Endometrial microvascular endothelial cells (primary cell): Measurements from ENCODE around the gene CBLN2. TPM values are rescaled to one million over a fixed set of nuclear protein-coding genes. Genes with fewer than 3 reads are reported as not detected.

Experiments
- in situ Hi-C: cut with HindIII; loops from 2 replicates; pipeline ENCODE4 v1.10.0; 2017; ENCODE audit warnings: low sequenced_read_pairs, low pct_unique_long_range_greater_than_20kb; ENCODE audit errors: inconsistent ontology term
- total RNA-seq: library from RNA; depleted of rRNA; stranded (reverse); fragments of >200 nt; gene quantifications from one replicate; pipeline ENCODE4 v1.2.3, GENCODE V29; 2015; ENCODE audit errors: inconsistent ontology term

CBLN2 gene
- total RNA-seq, result not detected

- in situ Hi-C loops, result no loop called here
Observed at GRCh38 chr18:72544092-72544886, at the start of gene CBLN2. CBLN2 (minus strand) TSS chr18:72544342; CDS start chr18:72542160, 2,182 bp downstream.

- in situ Hi-C loops, result no loop called here
Observed at GRCh38 chr18:72588360-72588759, 44.2 kb upstream of the CBLN2 start.

- in situ Hi-C loops, result no loop called here
Observed at GRCh38 chr18:72584787-72585186, 40.6 kb upstream of the CBLN2 start.

- in situ Hi-C loops, result no loop called here
Observed at GRCh38 chr18:72581976-72582375, 37.8 kb upstream of the CBLN2 start.

GRCh38 chr18:72572896-72573295, 28.8 kb upstream of the CBLN2 start:
- in situ Hi-C loops, result no loop called here

- in situ Hi-C loops, result no loop called here
Observed at GRCh38 chr18:72566290-72566689, 22.1 kb upstream of the CBLN2 start.

- in situ Hi-C loops, result no loop called here
Observed at GRCh38 chr18:72555968-72556367, 11.8 kb upstream of the CBLN2 start.

GRCh38 chr18:72555101-72555500, 11.0 kb upstream of the CBLN2 start:
- in situ Hi-C loops, result no loop called here

- in situ Hi-C loops, result no loop called here
Observed at GRCh38 chr18:72543357-72544055, 636 bp downstream of the CBLN2 start.

GRCh38 chr18:72542984-72543356, 1.2 kb downstream of the CBLN2 start:
- in situ Hi-C loops, result no loop called here

- in situ Hi-C loops, result no loop called here
Observed at GRCh38 chr18:72542342-72542741, 1.8 kb downstream of the CBLN2 start.

- in situ Hi-C loops, result no loop called here
Observed at GRCh38 chr18:72541871-72542332, 2.2 kb downstream of the CBLN2 start.

GRCh38 chr18:72539901-72540300, 4.2 kb downstream of the CBLN2 start:
- in situ Hi-C loops, result no loop called here

GRCh38 chr18:72530622-72531021, 13.5 kb downstream of the CBLN2 start:
- in situ Hi-C loops, result no loop called here

- in situ Hi-C loops, result no loop called here
Observed at GRCh38 chr18:72504866-72505265, 39.3 kb downstream of the CBLN2 start.

GRCh38 chr18:72502671-72503431, 41.3 kb downstream of the CBLN2 start:
- in situ Hi-C loops, result no loop called here

- in situ Hi-C loops, result no loop called here
Observed at GRCh38 chr18:72492497-72492896, 51.6 kb downstream of the CBLN2 start.
